Body of pancreas (tissue), 4 donors: Measurements from ENCODE around the gene SBF2.

Experiments
- POLR2A ChIP-seq, 3 donors: fragments of 450-650 bp; IDR thresholded peaks; one replicate each; pipeline ENCODE4 v1.6.1; 2016; ENCODE audit warnings: antibody characterized with exemption in 3 of 3, mild to moderate bottlenecking in 2 of 3
- TF ChIP-seq, protein P1 (sequence below), 7 experiments: fragments of 450-650 bp in 4 of 7; fragments of 200-600 bp in 3 of 7; sonication (generic) in 3 of 7; IDR thresholded peaks; one replicate each; pipeline ENCODE4 v1.5.1; 2016 to 2019; ENCODE audit warnings: antibody characterized with exemption in 7 of 7

DNA sequence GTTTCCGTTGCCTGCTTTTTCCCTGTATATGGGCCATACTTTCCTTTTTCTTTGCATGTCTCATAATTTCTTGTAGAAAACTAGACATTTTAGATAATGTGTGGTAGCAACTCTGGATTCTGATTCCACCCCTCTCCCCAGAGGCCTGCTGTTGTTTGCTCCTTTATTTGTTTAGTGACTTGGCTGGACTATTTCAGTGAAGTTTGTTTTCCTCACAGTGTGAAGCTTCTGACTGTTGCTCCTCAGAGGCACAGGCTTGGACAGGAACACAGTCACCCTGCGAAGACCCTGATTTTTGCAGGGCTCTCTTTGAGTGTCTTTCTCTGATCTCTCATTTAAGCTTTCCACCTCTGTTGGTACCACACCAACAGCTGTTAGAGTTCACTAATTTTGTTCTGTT lies 557.7 kb downstream of the SBF2 start:
- TF ChIP-seq, protein P1, sequence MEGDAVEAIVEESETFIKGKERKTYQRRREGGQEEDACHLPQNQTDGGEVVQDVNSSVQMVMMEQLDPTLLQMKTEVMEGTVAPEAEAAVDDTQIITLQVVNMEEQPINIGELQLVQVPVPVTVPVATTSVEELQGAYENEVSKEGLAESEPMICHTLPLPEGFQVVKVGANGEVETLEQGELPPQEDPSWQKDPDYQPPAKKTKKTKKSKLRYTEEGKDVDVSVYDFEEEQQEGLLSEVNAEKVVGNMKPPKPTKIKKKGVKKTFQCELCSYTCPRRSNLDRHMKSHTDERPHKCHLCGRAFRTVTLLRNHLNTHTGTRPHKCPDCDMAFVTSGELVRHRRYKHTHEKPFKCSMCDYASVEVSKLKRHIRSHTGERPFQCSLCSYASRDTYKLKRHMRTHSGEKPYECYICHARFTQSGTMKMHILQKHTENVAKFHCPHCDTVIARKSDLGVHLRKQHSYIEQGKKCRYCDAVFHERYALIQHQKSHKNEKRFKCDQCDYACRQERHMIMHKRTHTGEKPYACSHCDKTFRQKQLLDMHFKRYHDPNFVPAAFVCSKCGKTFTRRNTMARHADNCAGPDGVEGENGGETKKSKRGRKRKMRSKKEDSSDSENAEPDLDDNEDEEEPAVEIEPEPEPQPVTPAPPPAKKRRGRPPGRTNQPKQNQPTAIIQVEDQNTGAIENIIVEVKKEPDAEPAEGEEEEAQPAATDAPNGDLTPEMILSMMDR (IDR thresholded peaks at IDR 0.05): no peak
- TF ChIP-seq POLR2A (IDR thresholded peaks at IDR 0.05): no peak
